Mesenchymal stem cell (in vitro differentiated cells and primary cell): ENCODE results near the gene KRTAP6-2.

Experiments
- DNase-seq: peaks from one replicate; pipeline ENCODE4 v3.0.0-alpha.2; 2013
- H2AFZ ChIP-seq: one replicate; pipeline ENCODE4 v1.6.1; 2013; ENCODE audit warnings: low read depth, mild to moderate bottlenecking, control low read depth, inconsistent platforms, low read length, moderate library complexity
- H2AK5ac ChIP-seq: 2 replicates; pipeline ENCODE4 v1.6.1; 2013; ENCODE audit warnings: low read length, moderate library complexity, mild to moderate bottlenecking, inconsistent platforms; ENCODE audit not compliant: severe bottlenecking
- H2BK120ac ChIP-seq: one replicate; pipeline ENCODE4 v1.6.1; 2013; ENCODE audit warnings: low read depth, mild to moderate bottlenecking, inconsistent platforms, low read length, moderate library complexity
- H2BK12ac ChIP-seq, 2 experiments: one replicate each; pipeline ENCODE4 v1.6.1; 2013; ENCODE audit warnings: inconsistent platforms in 2 of 2, low read length in 2 of 2, mild to moderate bottlenecking in 2 of 2, moderate library complexity in 2 of 2, control low read depth in 1 of 2
- H2BK15ac ChIP-seq: one replicate; pipeline ENCODE4 v1.6.1; 2013; ENCODE audit warnings: mild to moderate bottlenecking, low read depth, inconsistent platforms; ENCODE audit not compliant: poor library complexity, severe bottlenecking
- H2BK5ac ChIP-seq: 2 replicates; pipeline ENCODE4 v1.6.1; 2013; ENCODE audit warnings: low read depth, mild to moderate bottlenecking, low read length, control low read depth, inconsistent platforms; ENCODE audit not compliant: poor library complexity, severe bottlenecking
- H3K14ac ChIP-seq, 2 experiments: one replicate each; pipeline ENCODE4 v1.6.1; 2013; ENCODE audit warnings: inconsistent platforms in 2 of 2, low read length in 2 of 2, control low read depth in 1 of 2, mild to moderate bottlenecking in 1 of 2, moderate library complexity in 1 of 2
- H3K18ac ChIP-seq, 2 experiments: one replicate each; pipeline ENCODE4 v1.6.1; 2013; ENCODE audit warnings: inconsistent platforms in 2 of 2, low read length in 2 of 2, control low read depth in 1 of 2, low read depth in 1 of 2, mild to moderate bottlenecking in 1 of 2
- H3K23ac ChIP-seq, 2 experiments: one replicate each; pipeline ENCODE4 v1.6.1; 2013; ENCODE audit warnings: inconsistent platforms in 2 of 2, low read length in 2 of 2, mild to moderate bottlenecking in 2 of 2, moderate library complexity in 2 of 2, control low read depth in 1 of 2
- H3K27ac ChIP-seq: 2 replicates; pipeline ENCODE4 v1.5.1; 2013; ENCODE audit warnings: mild to moderate bottlenecking, moderate library complexity, low read length, control low read depth, inconsistent platforms; ENCODE audit not compliant: poor library complexity, severe bottlenecking
- H3K27me3 ChIP-seq, 2 experiments: 2 replicates each; pipeline versions ENCODE4 v1.6.1 to v1.7.0; 2013; ENCODE audit warnings: low read length in 2 of 2, mild to moderate bottlenecking in 2 of 2, moderate library complexity in 2 of 2, control low read depth in 1 of 2, inconsistent platforms in 1 of 2; ENCODE audit not compliant: control insufficient read depth in 1 of 2, insufficient read depth in 1 of 2
- H3K36me3 ChIP-seq, 2 experiments: 2 replicates each; pipeline versions ENCODE4 v1.6.1 to v1.7.0; 2013; ENCODE audit warnings: low read length in 2 of 2, control low read depth in 1 of 2, inconsistent platforms in 1 of 2, low read depth in 1 of 2, mild to moderate bottlenecking in 1 of 2; ENCODE audit not compliant: insufficient read depth in 2 of 2, control insufficient read depth in 1 of 2
- H3K4ac ChIP-seq, 2 experiments: one replicate each; pipeline ENCODE4 v1.6.1; 2013; ENCODE audit warnings: inconsistent platforms in 2 of 2, low read length in 2 of 2, mild to moderate bottlenecking in 2 of 2, moderate library complexity in 2 of 2, control low read depth in 1 of 2, low read depth in 1 of 2
- H3K4me1 ChIP-seq: 2 replicates; pipeline ENCODE4 v1.6.1; 2013; ENCODE audit warnings: low read depth, low read length, control low read depth; ENCODE audit not compliant: control insufficient read depth, insufficient read depth
- H3K4me2 ChIP-seq: 2 replicates; pipeline ENCODE4 v1.6.1; 2013; ENCODE audit warnings: low read length, mild to moderate bottlenecking, inconsistent platforms; ENCODE audit not compliant: poor library complexity, severe bottlenecking
- H3K4me3 ChIP-seq, 2 experiments: 2 replicates each; pipeline versions ENCODE4 v1.5.1 to v1.7.0; 2013; ENCODE audit warnings: low read length in 2 of 2, mild to moderate bottlenecking in 2 of 2, control low read depth in 1 of 2, low read depth in 1 of 2; ENCODE audit not compliant: insufficient read depth in 1 of 2
- H3K79me1 ChIP-seq: replicated peaks from 2 replicates; pipeline ENCODE4 v1.6.1; 2013; ENCODE audit warnings: mild to moderate bottlenecking, control low read depth, low read length, inconsistent platforms; ENCODE audit not compliant: poor library complexity, severe bottlenecking
- H3K9ac ChIP-seq: 2 replicates; pipeline ENCODE4 v1.7.0; 2013; ENCODE audit warnings: mild to moderate bottlenecking, low read length, moderate library complexity
- H3K9me3 ChIP-seq: 2 replicates; pipeline ENCODE4 v1.7.0; 2013; ENCODE audit warnings: mild to moderate bottlenecking, low read length; ENCODE audit not compliant: control insufficient read depth
- H4K8ac ChIP-seq: one replicate; pipeline ENCODE4 v1.6.1; 2013; ENCODE audit warnings: inconsistent platforms, mild to moderate bottlenecking, low read length, moderate library complexity
- H4K91ac ChIP-seq: one replicate; pipeline ENCODE4 v1.6.1; 2013; ENCODE audit warnings: mild to moderate bottlenecking, low read length, inconsistent platforms
- WGBS: methylation state at CpG from one replicate; pipeline ENCODE4 v1.1.7; 2013; ENCODE audit warnings: mixed read lengths; 5-methylcytosine and 5-hydroxymethylcytosine counted together

KRTAP6-2 gene

DNA sequence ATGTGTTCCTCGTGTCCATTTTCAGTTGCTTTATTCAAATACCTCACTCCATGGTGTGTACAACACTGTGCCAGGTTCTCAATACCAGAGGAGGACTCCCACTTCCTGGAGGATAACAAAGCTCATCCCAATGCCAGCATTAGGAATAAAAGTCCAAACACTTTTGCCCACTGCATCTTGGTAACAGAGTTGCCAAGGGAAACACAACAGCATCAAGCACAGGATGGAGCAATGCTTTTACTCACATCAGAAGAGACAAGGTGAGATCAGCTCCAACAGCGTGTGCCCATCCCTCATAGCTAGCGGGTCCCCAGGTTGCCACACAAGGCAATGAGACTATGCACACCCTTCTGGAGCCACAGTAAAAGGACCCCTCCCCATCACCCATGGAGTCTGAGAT, 24.7 kb upstream of the KRTAP6-2 start:
- H2BK12ac ChIP-seq = no peak overlapping the region
- no peaks in the 10 kb centered on the region for H3K27me3 ChIP-seq
- no peak overlapping the region for H3K14ac ChIP-seq
- H3K9ac ChIP-seq = no peak overlapping the region
- no peak overlapping the region for H3K23ac ChIP-seq
- H2BK15ac ChIP-seq = no peak overlapping the region
- H4K8ac ChIP-seq = no peak overlapping the region
- H3K27ac ChIP-seq = no peak overlapping the region
- no peak overlapping the region for H3K4me3 ChIP-seq
- H3K18ac ChIP-seq = no peak overlapping the region
- DNase-seq = no peak
- no peak overlapping the region for H3K4me2 ChIP-seq
- no peaks in the 10 kb centered on the region for H3K4me1 ChIP-seq
- no peak overlapping the region for H3K4ac ChIP-seq
- no peak overlapping the region for H2BK120ac ChIP-seq
- peaks cover 9% of the 10 kb centered on the region for H3K9me3 ChIP-seq
- H2AFZ ChIP-seq = no peak overlapping the region
- no peak overlapping the region for H4K91ac ChIP-seq
- H2BK5ac ChIP-seq = no peak overlapping the region
- H3K79me1 ChIP-seq = no peaks in the 10 kb centered on the region
- 70% methylated on average over 3 of the region's 3 CpGs for WGBS
- no peaks in the 10 kb centered on the region for H3K36me3 ChIP-seq
- no peak overlapping the region for H2AK5ac ChIP-seq

DNA sequence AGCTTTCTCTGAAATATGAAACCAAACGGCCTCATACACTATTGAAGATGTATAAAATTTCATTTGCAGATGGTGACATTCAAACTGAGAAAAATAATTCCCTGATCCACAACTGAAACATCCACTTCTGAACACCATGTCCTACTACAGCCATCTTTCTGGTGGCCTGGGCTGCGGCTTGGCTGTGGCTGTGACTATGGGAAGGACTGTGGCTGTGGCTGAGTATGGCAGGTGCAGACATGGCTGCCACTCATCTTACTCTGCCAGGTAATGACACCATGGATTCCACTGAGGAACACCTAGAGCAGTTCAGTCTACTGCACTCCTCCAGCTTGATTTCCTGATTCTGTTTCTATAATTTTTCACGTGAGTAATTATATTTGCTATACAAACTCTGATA, 21.8 kb upstream of the KRTAP6-2 start, which contains the start of gene KRTAP20-4:
Gene KRTAP20-4 (plus strand): TSS at position 106 of the 400 bp plus-strand sequence.
- Histone ChIP-seq H3K18ac (no peak within 1 kb of the TSS), H2AFZ (no peak within 1 kb of the TSS), H3K27ac (no peak within 1 kb of the TSS), H3K4me1 (no peaks in the 10 kb centered on the region), H4K8ac (no peak within 1 kb of the TSS), H2BK12ac (no peak within 1 kb of the TSS), H3K79me1 (no peaks in the 10 kb centered on the region), H2BK120ac (no peak within 1 kb of the TSS), H3K23ac (no peak within 1 kb of the TSS), H3K9me3 (peaks cover 8% of the 10 kb centered on the region), H3K4me3 (no peak within 1 kb of the TSS), H3K14ac (no peak within 1 kb of the TSS), H3K27me3 (no peaks in the 10 kb centered on the region), H3K4me2 (no peak within 1 kb of the TSS), H3K4ac (no peak within 1 kb of the TSS), H2BK5ac (no peak within 1 kb of the TSS), H2BK15ac (no peak within 1 kb of the TSS), H3K36me3 (no peaks in the 10 kb centered on the region), H4K91ac (no peak within 1 kb of the TSS), H2AK5ac (no peak within 1 kb of the TSS), H3K9ac (no peak within 1 kb of the TSS)
- WGBS = no CpG with 5 or more reads among the region's 3 CpGs
- no peak for DNase-seq

DNA sequence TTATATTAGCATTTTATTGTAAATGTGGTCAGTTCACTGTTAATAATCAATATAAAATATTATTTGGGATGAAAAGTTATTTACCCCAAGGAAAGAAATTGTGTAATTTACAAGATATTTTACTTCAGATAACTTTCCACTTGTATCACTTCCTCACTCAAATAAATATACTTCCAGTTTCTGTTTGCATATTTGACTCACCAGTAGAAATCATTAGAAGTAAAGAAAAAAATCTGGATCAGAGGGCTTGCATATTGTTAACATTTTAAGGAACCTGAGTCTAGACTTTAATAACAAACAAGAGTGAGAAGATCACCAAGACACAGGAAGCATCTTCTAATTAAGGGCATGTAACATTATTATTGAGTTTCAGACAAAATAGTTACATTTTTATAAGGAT, 21.4 kb upstream of the KRTAP6-2 start:
- no peak overlapping the region for H2AK5ac ChIP-seq
- H3K23ac ChIP-seq = no peak overlapping the region
- H2BK120ac ChIP-seq = no peak overlapping the region
- no peak for DNase-seq
- no peaks in the 10 kb centered on the region for H3K4me1 ChIP-seq
- H3K18ac ChIP-seq = no peak overlapping the region
- H2BK15ac ChIP-seq = no peak overlapping the region
- H3K4me3 ChIP-seq = no peak overlapping the region
- no peak overlapping the region for H3K9ac ChIP-seq
- no peak overlapping the region for H4K91ac ChIP-seq
- H3K79me1 ChIP-seq = no peaks in the 10 kb centered on the region
- no peak overlapping the region for H2AFZ ChIP-seq
- no peak overlapping the region for H2BK5ac ChIP-seq
- no peaks in the 10 kb centered on the region for H3K27me3 ChIP-seq
- no peak overlapping the region for H3K14ac ChIP-seq
- no peak overlapping the region for H3K4me2 ChIP-seq
- H4K8ac ChIP-seq = no peak overlapping the region
- H3K36me3 ChIP-seq = no peaks in the 10 kb centered on the region
- H3K4ac ChIP-seq = no peak overlapping the region
- no peak overlapping the region for H2BK12ac ChIP-seq
- H3K27ac ChIP-seq = no peak overlapping the region
- H3K9me3 ChIP-seq = peaks cover 8% of the 10 kb centered on the region

DNA sequence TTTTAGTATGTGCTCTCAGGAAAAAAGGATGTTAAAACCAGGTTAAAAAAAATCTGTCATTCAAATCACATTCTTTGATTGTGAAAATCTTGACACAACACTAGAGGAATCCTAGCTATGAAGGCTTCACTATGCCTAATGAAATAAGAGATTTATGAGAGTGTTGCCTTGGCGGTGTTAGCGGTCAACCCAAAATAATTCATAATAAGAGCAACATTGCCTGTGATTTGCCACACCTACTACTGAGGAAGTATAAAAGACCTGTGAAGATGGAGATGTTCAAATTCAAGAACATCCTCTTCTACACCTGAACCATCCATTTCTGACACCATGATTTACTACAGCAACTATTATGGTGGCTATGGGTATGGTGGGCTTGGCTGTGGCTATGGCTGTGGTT, 17.4 kb upstream of the KRTAP6-2 start, which contains the start of gene KRTAP20-1:
Gene KRTAP20-1 (plus strand): TSS at position 301 of the 400 bp plus-strand sequence. CDS start 30 bp downstream, at position 331.
- Histone ChIP-seq H3K27me3 (no peaks in the 10 kb centered on the region), H3K4me3 (no peak within 1 kb of the TSS), H3K79me1 (no peaks in the 10 kb centered on the region), H3K9me3 (peaks cover 9% of the 10 kb centered on the region), H2BK5ac (no peak within 1 kb of the TSS), H3K18ac (no peak within 1 kb of the TSS), H3K4me2 (no peak within 1 kb of the TSS), H3K4me1 (no peaks in the 10 kb centered on the region), H4K91ac (no peak within 1 kb of the TSS), H2BK15ac (no peak within 1 kb of the TSS), H3K36me3 (no peaks in the 10 kb centered on the region), H2BK12ac (no peak within 1 kb of the TSS), H2AFZ (no peak within 1 kb of the TSS), H3K4ac (no peak within 1 kb of the TSS), H3K9ac (no peak within 1 kb of the TSS), H2AK5ac (no peak within 1 kb of the TSS), H3K27ac (no peak within 1 kb of the TSS), H2BK120ac (no peak within 1 kb of the TSS), H3K14ac (no peak within 1 kb of the TSS), H4K8ac (no peak within 1 kb of the TSS), H3K23ac (no peak within 1 kb of the TSS)
- DNase-seq = no peak
- WGBS = 80% methylated on average over 1 of the region's 2 CpGs
